Stimulated activated CD4-positive, alpha-beta T cell treated with anti-CD3 and anti-CD28 coated beads, Interleukin-1b, Interleukin-23, amount 100 ng/mL, for 24 hours (primary cell): ENCODE results near the gene GUK1.
A peak's percentile ranks its signal among the peaks of the same experiment; 100 is the strongest.

Experiments
- DNase-seq, 4 experiments: peaks; one replicate each; pipeline ENCODE4 v3.0.0-alpha.2; 2020; ENCODE audit warnings: low read depth in 4 of 4, low spot score in 1 of 4

The GUK1 gene

DNA sequence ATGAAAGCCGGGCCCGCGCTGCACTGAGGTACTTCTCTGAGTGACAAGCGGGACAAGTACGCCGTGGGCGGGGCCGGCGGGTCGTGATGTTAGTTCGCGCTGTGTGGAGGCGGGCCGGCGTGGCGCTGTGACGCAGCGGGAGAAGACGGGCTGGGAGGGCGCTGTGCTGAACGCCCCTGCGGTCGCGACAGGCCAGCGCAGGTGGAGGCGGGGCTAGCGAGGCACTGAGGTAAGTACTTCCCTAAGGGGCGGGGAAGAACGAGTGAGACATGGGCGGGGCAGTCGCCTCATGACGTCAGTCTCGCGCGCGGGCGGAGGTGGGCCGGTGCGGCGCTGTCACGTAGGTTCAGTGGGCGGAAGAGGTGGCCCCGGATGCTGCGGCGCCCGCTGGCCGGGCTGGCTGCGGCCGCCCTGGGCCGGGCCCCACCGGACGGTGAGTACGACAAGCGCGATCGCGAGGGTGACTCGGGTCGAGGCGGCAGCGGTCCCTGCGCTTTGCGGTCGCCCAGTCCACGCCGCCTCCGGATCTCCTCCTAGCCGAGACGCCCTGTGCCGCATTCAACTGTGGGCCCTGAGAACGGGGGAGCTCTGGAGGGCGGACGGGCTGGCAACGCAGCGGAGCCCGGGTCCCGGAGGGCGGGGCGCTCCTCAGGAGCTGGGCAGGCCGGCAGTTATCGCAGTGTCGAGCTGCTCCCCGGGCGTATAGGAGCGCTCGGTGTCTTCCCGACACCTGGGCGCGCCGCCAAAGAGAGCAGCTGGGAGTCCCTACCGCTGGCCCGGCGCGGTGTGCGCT is at the start of gene GUK1:
TSS of gene GUK1 (plus strand) at position 349 of the 793 bp plus-strand sequence. CDS start at position 373, 24 bp downstream.
- DNase-seq = peak; percentile 97 to 100 (median 100)

GRCh38 chr1:228090613-228091081 is 49.4 kb upstream of the GUK1 start:
- DNase-seq = no peak

DNA sequence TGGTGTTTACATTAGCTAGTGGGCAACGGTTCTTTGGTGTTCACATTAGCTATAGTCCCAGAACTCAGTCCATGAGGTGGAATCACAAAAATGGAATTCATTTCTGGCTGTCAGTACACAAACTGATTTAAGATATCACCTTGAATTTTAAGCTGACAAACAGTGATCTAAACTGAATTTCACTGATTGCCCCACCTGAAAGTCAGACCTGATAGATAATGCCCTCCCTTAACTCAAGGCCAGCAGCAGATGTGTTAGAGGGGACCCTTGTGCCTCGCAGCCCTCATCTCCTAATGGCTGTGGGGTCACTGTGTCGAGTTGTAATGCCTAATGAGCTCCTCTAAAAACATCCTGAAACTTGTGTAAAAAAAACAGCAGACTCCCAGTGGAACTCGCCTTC is 49.0 kb upstream of the GUK1 start:
- no peak for DNase-seq

DNA sequence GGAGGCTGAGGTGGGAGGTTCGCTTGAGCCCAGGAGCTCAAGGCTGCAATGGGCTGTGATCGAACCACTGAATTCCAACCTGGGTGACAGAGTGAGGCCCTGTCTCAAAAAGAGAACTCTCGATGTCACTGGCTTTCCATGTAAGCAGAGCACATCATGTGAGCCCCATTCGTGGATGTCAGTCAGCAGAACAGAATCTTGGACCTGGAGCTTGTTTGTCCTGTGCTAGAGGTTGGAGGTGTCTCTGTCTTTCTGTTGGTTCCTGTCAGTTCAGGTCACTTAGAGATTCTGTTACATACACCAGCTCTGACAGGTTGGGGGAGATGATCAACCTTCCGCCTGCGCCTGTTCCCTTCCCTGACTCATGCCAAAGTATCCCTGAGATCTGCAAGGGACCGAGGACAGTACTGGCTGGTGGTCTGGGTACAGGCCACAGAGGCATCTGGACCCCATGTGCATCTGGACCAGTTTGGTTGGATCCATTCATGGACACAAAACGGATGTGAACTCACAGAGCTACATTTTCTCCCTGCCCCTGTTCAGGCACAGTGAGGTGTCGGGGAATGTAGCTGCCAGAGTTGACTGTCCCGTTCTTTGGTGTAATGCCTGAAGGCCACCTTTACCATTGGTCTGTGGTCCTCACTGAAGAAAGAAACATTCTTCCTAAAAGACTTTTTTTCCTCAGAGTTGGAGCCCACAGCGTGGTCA is 47.6 kb upstream of the GUK1 start:
- DNase-seq = no peak

GRCh38 chr1:228093050-228093906 is 46.8 kb upstream of the GUK1 start:
- no peak for DNase-seq

GRCh38 chr1:228094432-228095016 is 45.6 kb upstream of the GUK1 start:
- DNase-seq = no peak

GRCh38 chr1:228095161-228095560 is 44.9 kb upstream of the GUK1 start:
- no peak for DNase-seq

DNA sequence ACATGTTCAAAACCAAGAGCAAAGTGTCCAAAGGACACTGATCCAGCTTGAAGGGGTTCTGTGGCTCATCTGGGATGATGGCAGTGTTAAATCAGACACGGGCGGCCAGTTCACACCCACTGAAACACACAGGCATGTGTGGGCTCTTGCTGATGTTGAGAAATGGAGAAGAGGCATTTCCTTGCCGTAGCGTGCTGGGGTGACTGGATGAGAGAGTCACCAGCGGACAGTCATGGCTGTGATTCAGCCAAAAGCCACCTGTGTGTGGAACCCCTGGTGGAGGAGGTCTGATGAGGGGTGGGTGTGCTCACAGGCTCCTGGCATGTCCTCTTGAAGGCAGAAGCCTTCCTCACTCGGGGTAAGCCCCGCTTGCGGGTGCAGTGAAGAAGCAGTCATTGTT is 44.1 kb upstream of the GUK1 start:
- DNase-seq = no peak

GRCh38 chr1:228096416-228097332 is 43.4 kb upstream of the GUK1 start:
- no peak for DNase-seq

GRCh38 chr1:228097333-228098081 is 42.6 kb upstream of the GUK1 start:
- DNase-seq = no peak

- no peak for DNase-seq
These were observed 41.7 kb upstream of the GUK1 start for GRCh38 chr1:228098323-228098931.

GRCh38 chr1:228099331-228099732 is 40.7 kb upstream of the GUK1 start:
- no peak for DNase-seq

DNA sequence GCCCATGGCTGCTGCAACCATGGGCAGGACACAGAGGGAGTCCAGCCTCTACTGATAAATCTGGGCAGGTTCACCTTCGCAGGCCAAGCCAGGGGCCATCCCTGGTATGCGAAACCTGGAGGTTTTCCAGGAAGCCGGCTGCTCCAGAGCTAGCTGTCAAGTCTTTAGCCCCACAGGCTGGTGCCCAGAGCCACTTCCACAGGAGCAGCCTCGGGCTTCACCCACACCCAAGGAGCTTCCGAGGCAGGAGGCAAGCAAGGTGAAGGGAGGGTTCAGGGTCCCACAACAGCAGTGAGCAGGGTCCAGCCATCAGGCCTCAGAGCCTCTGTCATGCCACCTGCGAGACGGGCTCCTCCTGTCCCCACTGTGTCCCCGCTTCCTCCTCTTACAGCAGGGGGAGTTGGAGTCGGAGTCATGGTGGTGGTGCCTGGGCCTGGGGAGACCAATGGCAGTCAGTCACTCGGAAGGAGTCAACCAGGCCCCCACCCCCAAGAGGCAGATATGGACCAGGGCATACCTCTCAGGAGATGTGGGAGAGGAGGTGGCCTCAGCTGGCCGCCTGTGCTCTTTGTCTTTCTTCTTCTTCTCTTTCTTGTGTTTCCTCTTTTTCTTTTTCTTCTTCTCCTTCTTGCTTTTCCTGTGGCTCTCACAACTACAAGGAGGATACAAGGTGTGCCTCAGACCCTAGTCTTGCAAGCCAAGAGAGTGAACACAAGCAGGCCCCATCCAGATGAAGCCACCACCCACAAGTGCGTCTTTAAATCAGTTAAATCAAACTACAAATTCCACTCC is 39.1 kb upstream of the GUK1 start:
- no peak for DNase-seq

DNA sequence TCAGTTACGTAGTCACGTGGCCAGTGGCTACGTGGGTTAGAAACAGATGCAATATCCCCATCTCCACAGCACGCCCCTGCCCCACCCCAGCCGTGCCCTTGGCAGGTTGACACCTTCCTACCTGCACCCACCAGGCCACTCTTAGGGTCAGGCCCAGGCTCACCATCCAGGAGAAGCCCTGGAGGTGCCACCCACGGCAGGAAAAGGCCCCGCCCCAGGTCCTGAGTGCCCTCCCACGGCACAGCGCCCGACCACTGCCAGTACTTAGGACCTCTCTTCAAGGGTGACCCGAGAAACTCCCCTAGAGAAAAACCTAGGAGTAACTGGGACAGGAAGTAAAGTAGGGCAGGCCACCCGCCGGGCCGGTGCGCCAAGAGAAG is 38.5 kb upstream of the GUK1 start:
- DNase-seq = no peak

- peak in 1 of 4 experiments; percentile 40 for DNase-seq
These were observed 37.9 kb upstream of the GUK1 start for GRCh38 chr1:228101994-228102790.

GRCh38 chr1:228102791-228103620 is 37.1 kb upstream of the GUK1 start, which contains the start of gene C1orf35:
Gene C1orf35, minus strand, starts transcription at chr1:228103325. Its CDS starts 98 bp downstream, at chr1:228103227.
- peak; percentile 91 to 96 (median 92) for DNase-seq
